HG03139 (cell line): Measurements from ENCODE around the gene SLC37A1.
A peak's percentile ranks its signal among the peaks of the same experiment; 100 is the strongest.

Experiments
- ATAC-seq: cut with Tn5 transposase; IDR thresholded peaks from one replicate; pipeline ENCODE4 v1.9.1; 2021; ENCODE audit not compliant: unreplicated experiment

SLC37A1 gene

GRCh38 chr21:42525676-42526378, 12.2 kb downstream of the SLC37A1 start:
- no peak for ATAC-seq

- ATAC-seq, result no peak
Measured at GRCh38 chr21:42526379-42526727, 12.7 kb downstream of the SLC37A1 start.

GRCh38 chr21:42527127-42527488, 13.5 kb downstream of the SLC37A1 start:
- ATAC-seq, result no peak

- no peak for ATAC-seq
Measured at GRCh38 chr21:42527489-42528158, 14.0 kb downstream of the SLC37A1 start.

- no peak for ATAC-seq
Measured at GRCh38 chr21:42530167-42530518, 16.5 kb downstream of the SLC37A1 start.

GRCh38 chr21:42531771-42532170, 18.1 kb downstream of the SLC37A1 start:
- no peak for ATAC-seq

GRCh38 chr21:42532466-42533181, 19.0 kb downstream of the SLC37A1 start:
- ATAC-seq, result no peak

- no peak for ATAC-seq
Measured at GRCh38 chr21:42533306-42533962, 19.8 kb downstream of the SLC37A1 start.

GRCh38 chr21:42533963-42534355, 20.3 kb downstream of the SLC37A1 start:
- ATAC-seq, result no peak

- ATAC-seq, result no peak
Measured at GRCh38 chr21:42534421-42535378, 21.0 kb downstream of the SLC37A1 start.

GRCh38 chr21:42535602-42536171, 22.0 kb downstream of the SLC37A1 start:
- ATAC-seq, result peak; percentile 57

GRCh38 chr21:42536601-42537000, 22.9 kb downstream of the SLC37A1 start:
- ATAC-seq, result no peak

GRCh38 chr21:42537106-42537742, 23.6 kb downstream of the SLC37A1 start:
- no peak for ATAC-seq

- ATAC-seq, result no peak
Measured at GRCh38 chr21:42538479-42539275, 25.0 kb downstream of the SLC37A1 start.

GRCh38 chr21:42539342-42539741, 25.7 kb downstream of the SLC37A1 start:
- ATAC-seq, result no peak

- no peak for ATAC-seq
Measured at GRCh38 chr21:42539931-42540343, 26.3 kb downstream of the SLC37A1 start.

- ATAC-seq, result no peak
Measured at GRCh38 chr21:42540396-42540795, 26.7 kb downstream of the SLC37A1 start.

- no peak for ATAC-seq
Measured at GRCh38 chr21:42541174-42541573, 27.5 kb downstream of the SLC37A1 start.

GRCh38 chr21:42541618-42542017, 28.0 kb downstream of the SLC37A1 start:
- ATAC-seq, result no peak
